Smooth muscle cell (in vitro differentiated cells): ENCODE measurements around the gene UNC13C. TPM values are rescaled to one million over a fixed set of nuclear protein-coding genes. Genes with fewer than 3 reads are reported as not detected.

Source experiments
- DNase-seq: peaks from one replicate; lab custom pipeline; 2025; ENCODE audit not compliant: unreplicated experiment; lab: John Stamatoyannopoulos, UW
- H2AFZ ChIP-seq: fragments of 200-600 bp; sonication (generic); 2 replicates; pipeline ENCODE4 v1.6.0; 2016; ENCODE audit warnings: antibody characterized with exemption, low read depth, mild to moderate bottlenecking
- H3F3A ChIP-seq: fragments of 200-600 bp; sonication (generic); 2 replicates; pipeline ENCODE4 v1.6.0; 2017; ENCODE audit warnings: antibody characterized with exemption, low read depth
- H3K27ac ChIP-seq: fragments of 200-600 bp; sonication (generic); 2 replicates; pipeline ENCODE4 v1.5.1; 2016; ENCODE audit warnings: low read depth, mild to moderate bottlenecking
- H3K27me3 ChIP-seq: fragments of 200-600 bp; sonication (generic); 2 replicates; pipeline ENCODE4 v1.6.1; 2016; ENCODE audit warnings: low read depth, mild to moderate bottlenecking
- H3K36me3 ChIP-seq: fragments of 200-600 bp; sonication (generic); 2 replicates; pipeline ENCODE4 v1.5.1; 2016; ENCODE audit warnings: low read depth
- H3K4me1 ChIP-seq: fragments of 200-600 bp; sonication (generic); 2 replicates; pipeline ENCODE4 v1.5.1; 2016; ENCODE audit warnings: low read depth
- H3K4me2 ChIP-seq: fragments of 200-600 bp; sonication (generic); 2 replicates; pipeline ENCODE4 v1.6.0; 2016; ENCODE audit warnings: mild to moderate bottlenecking
- H3K4me3 ChIP-seq: fragments of 200-600 bp; sonication (generic); 2 replicates; pipeline ENCODE4 v1.5.1; 2016; ENCODE audit warnings: mild to moderate bottlenecking
- H3K79me2 ChIP-seq: fragments of 200-600 bp; sonication (generic); 2 replicates; pipeline ENCODE4 v1.6.0; 2016; ENCODE audit warnings: low read depth, mild to moderate bottlenecking
- H3K9ac ChIP-seq: fragments of 200-600 bp; sonication (generic); 2 replicates; pipeline ENCODE4 v1.6.0; 2016; ENCODE audit warnings: low read depth
- H3K9me3 ChIP-seq: fragments of 200-600 bp; sonication (generic); replicated peaks from 2 replicates; pipeline ENCODE4 v1.5.1; 2016; ENCODE audit warnings: low read depth
- H4K20me1 ChIP-seq: fragments of 200-600 bp; sonication (generic); 2 replicates; pipeline ENCODE4 v1.6.0; 2016; ENCODE audit warnings: low read depth
- CTCF ChIP-seq: fragments of 200-600 bp; sonication (generic); IDR thresholded peaks from 2 replicates; pipeline ENCODE4 v1.5.1; 2017; ENCODE audit warnings: borderline replicate concordance, mild to moderate bottlenecking, antibody characterized with exemption; ENCODE audit not compliant: insufficient read depth, poor library complexity, severe bottlenecking
- WGBS: methylation state at CpG from one replicate; pipeline ENCODE4 v1.1.7; 2016; ENCODE audit warnings: low lambda C conversion rate; 5-methylcytosine and 5-hydroxymethylcytosine counted together
- polyA plus RNA-seq: library from polyadenylated mRNA; unstranded; fragments of >200 nt; fragmentation: Nextera tagmentation; extraction: Ambion mirVana; gene quantifications from 2 replicates; pipeline ENCODE4 v1.2.1, GENCODE V29; 2016
- total RNA-seq: library from RNA; depleted of rRNA; stranded (reverse); fragments of >200 nt; gene quantifications from 2 replicates; pipeline ENCODE4 v1.2.3, GENCODE V29; 2014

Gene UNC13C
- total and polyA plus RNA-seq, 2 experiments from 2014 or later = 0.85 to 4.0 TPM

- no peaks in the 10 kb centered on the region for H3K79me2 ChIP-seq
- H4K20me1 ChIP-seq = no peaks in the 10 kb centered on the region
- no peak overlapping the region for H2AFZ ChIP-seq
- H3K9ac ChIP-seq = no peak overlapping the region
- no peak for TF ChIP-seq CTCF
- DNase-seq = no peak
- H3F3A ChIP-seq = no peaks in the 10 kb centered on the region
- H3K36me3 ChIP-seq = no peaks in the 10 kb centered on the region
- WGBS = 73% methylated on average over 7 of the region's 7 CpGs
- H3K4me3 ChIP-seq = no peak overlapping the region
- H3K4me1 ChIP-seq = no peaks in the 10 kb centered on the region
- no peak overlapping the region for H3K4me2 ChIP-seq
- no peaks in the 10 kb centered on the region for H3K9me3 ChIP-seq
- no peak overlapping the region for H3K27ac ChIP-seq
- H3K27me3 ChIP-seq = no peaks in the 10 kb centered on the region
Observed at GRCh38 chr15:54280726-54281125, 302.5 kb downstream of the UNC13C start.

- H3K27ac ChIP-seq = no peak overlapping the region
- no peak overlapping the region for H2AFZ ChIP-seq
- no peak overlapping the region for H3K4me2 ChIP-seq
- no peaks in the 10 kb centered on the region for H3F3A ChIP-seq
- TF ChIP-seq CTCF = no peak
- no peaks in the 10 kb centered on the region for H3K27me3 ChIP-seq
- H3K4me3 ChIP-seq = no peak overlapping the region
- H4K20me1 ChIP-seq = no peaks in the 10 kb centered on the region
- H3K79me2 ChIP-seq = no peaks in the 10 kb centered on the region
- H3K9ac ChIP-seq = no peak overlapping the region
- no peaks in the 10 kb centered on the region for H3K36me3 ChIP-seq
- no peaks in the 10 kb centered on the region for H3K4me1 ChIP-seq
- 81% methylated on average over 6 of the region's 6 CpGs for WGBS
- H3K9me3 ChIP-seq = no peaks in the 10 kb centered on the region
- no peak for DNase-seq
Observed at GRCh38 chr15:54282228-54282836, 304.1 kb downstream of the UNC13C start.

- H3K4me3 ChIP-seq = no peak overlapping the region
- H3K4me2 ChIP-seq = no peak overlapping the region
- WGBS = 39% methylated on average over 1 of the region's 1 CpG
- no peak overlapping the region for H2AFZ ChIP-seq
- no peaks in the 10 kb centered on the region for H3F3A ChIP-seq
- no peak overlapping the region for H3K9ac ChIP-seq
- no peaks in the 10 kb centered on the region for H3K36me3 ChIP-seq
- TF ChIP-seq CTCF = no peak
- H3K79me2 ChIP-seq = no peaks in the 10 kb centered on the region
- no peaks in the 10 kb centered on the region for H3K9me3 ChIP-seq
- no peaks in the 10 kb centered on the region for H4K20me1 ChIP-seq
- no peaks in the 10 kb centered on the region for H3K27me3 ChIP-seq
- no peak for DNase-seq
- H3K27ac ChIP-seq = no peak overlapping the region
- H3K4me1 ChIP-seq = no peaks in the 10 kb centered on the region
Observed at GRCh38 chr15:54288049-54288448, 309.8 kb downstream of the UNC13C start.

GRCh38 chr15:54289590-54290136 is 311.4 kb downstream of the UNC13C start:
- Histone ChIP-seq H3K79me2 (no peaks in the 10 kb centered on the region), H3K36me3 (no peaks in the 10 kb centered on the region), H3K9me3 (no peaks in the 10 kb centered on the region), H4K20me1 (no peaks in the 10 kb centered on the region), H3F3A (no peaks in the 10 kb centered on the region), H3K27me3 (no peaks in the 10 kb centered on the region), H3K4me2 (no peak overlapping the region), H3K27ac (no peak overlapping the region), H3K9ac (no peak overlapping the region), H2AFZ (no peak overlapping the region), H3K4me1 (no peaks in the 10 kb centered on the region), H3K4me3 (no peak overlapping the region)
- TF ChIP-seq CTCF = no peak
- WGBS = 72% methylated on average over 4 of the region's 4 CpGs
- DNase-seq = no peak
